ENCODE results near the gene EML1.

The EML1 gene

GRCh38 chr14:99781853-99782610 lies 11.2 kb upstream of the EML1 start:
- no peak for DNase-seq

- no peak for DNase-seq
Measured at GRCh38 chr14:99784508-99784907, 8.7 kb upstream of the EML1 start.

GRCh38 chr14:99785426-99785825 lies 7.8 kb upstream of the EML1 start:
- DNase-seq: no peak

GRCh38 chr14:99786511-99786989 lies 6.7 kb upstream of the EML1 start:
- DNase-seq: no peak

- DNase-seq: no peak
Measured at GRCh38 chr14:99788713-99789112, 4.5 kb upstream of the EML1 start.

- no peak for DNase-seq
Measured at GRCh38 chr14:99789581-99789980, 3.6 kb upstream of the EML1 start.

- no peak for DNase-seq
Measured at GRCh38 chr14:99790201-99790977, 2.8 kb upstream of the EML1 start.

GRCh38 chr14:99790978-99791376 lies 2.2 kb upstream of the EML1 start:
- no peak for DNase-seq

GRCh38 chr14:99791476-99792209 lies 1.6 kb upstream of the EML1 start:
- no peak for DNase-seq

- no peak for DNase-seq
Measured at GRCh38 chr14:99792210-99792535, 1.0 kb upstream of the EML1 start.

GRCh38 chr14:99792551-99793212 lies 531 bp upstream of the EML1 start:
- no peak for DNase-seq

- no peak for DNase-seq
Measured at GRCh38 chr14:99794151-99794780, 1.1 kb downstream of the EML1 start.

GRCh38 chr14:99795046-99795445 lies 1.8 kb downstream of the EML1 start:
- DNase-seq: no peak

GRCh38 chr14:99797231-99797630 lies 4.0 kb downstream of the EML1 start:
- DNase-seq: no peak

GRCh38 chr14:99800781-99801180 lies 7.6 kb downstream of the EML1 start:
- no peak for DNase-seq

- DNase-seq: no peak
Measured at GRCh38 chr14:99802301-99803105, 9.3 kb downstream of the EML1 start.

GRCh38 chr14:99803106-99803775 lies 10.0 kb downstream of the EML1 start:
- no peak for DNase-seq

- no peak for DNase-seq
Measured at GRCh38 chr14:99803803-99804202, 10.6 kb downstream of the EML1 start.

GRCh38 chr14:99805757-99806439 lies 12.7 kb downstream of the EML1 start:
- DNase-seq: no peak

- DNase-seq: no peak
Measured at GRCh38 chr14:99806836-99807235, 13.6 kb downstream of the EML1 start.

All from stimulated activated CD4-positive, alpha-beta T cell treated with anti-CD3 and anti-CD28 coated beads, Interleukin-2, amount 100 ng/mL, for 48 hours (primary cell).